Measurements from ENCODE around the gene YARS1.

- TF ChIP-seq FOS (IDR thresholded peaks at IDR 0.05; ENCODE audit: low read depth, low read length) = no peak
- TF ChIP-seq CTCF (conservative IDR thresholded peaks at IDR 0.05; ENCODE audit: low read depth, low read length) = no peak
- no peak for TF ChIP-seq MXI1 (IDR thresholded peaks at IDR 0.05; ENCODE audit: borderline replicate concordance, low read depth, low read length)
- TF ChIP-seq POLR2A (IDR thresholded peaks at IDR 0.05; ENCODE audit: low read depth, low read length) = no peak
- no peak for TF ChIP-seq SMC3 (IDR thresholded peaks at IDR 0.05; ENCODE audit: low read depth, low read length)
- no peak for TF ChIP-seq CEBPB (IDR thresholded peaks at IDR 0.05; ENCODE audit: low read depth, low read length)
- no peak for TF ChIP-seq RFX5 (IDR thresholded peaks at IDR 0.05; ENCODE audit: low read depth, low read length)
- no peak for TF ChIP-seq RAD21 (IDR thresholded peaks at IDR 0.05; ENCODE audit: low read length)
- TF ChIP-seq USF2 (IDR thresholded peaks at IDR 0.05; ENCODE audit: low read depth, low read length) = no peak
- TF ChIP-seq, protein P1, sequence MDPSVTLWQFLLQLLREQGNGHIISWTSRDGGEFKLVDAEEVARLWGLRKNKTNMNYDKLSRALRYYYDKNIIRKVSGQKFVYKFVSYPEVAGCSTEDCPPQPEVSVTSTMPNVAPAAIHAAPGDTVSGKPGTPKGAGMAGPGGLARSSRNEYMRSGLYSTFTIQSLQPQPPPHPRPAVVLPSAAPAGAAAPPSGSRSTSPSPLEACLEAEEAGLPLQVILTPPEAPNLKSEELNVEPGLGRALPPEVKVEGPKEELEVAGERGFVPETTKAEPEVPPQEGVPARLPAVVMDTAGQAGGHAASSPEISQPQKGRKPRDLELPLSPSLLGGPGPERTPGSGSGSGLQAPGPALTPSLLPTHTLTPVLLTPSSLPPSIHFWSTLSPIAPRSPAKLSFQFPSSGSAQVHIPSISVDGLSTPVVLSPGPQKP (IDR thresholded peaks at IDR 0.05; ENCODE audit: borderline replicate concordance, low read depth, low read length) = no peak
- no peak for TF ChIP-seq MAZ (IDR thresholded peaks at IDR 0.05; ENCODE audit: borderline replicate concordance, low read depth, low read length)
- TF ChIP-seq BHLHE40 (IDR thresholded peaks at IDR 0.05; ENCODE audit: low read depth, low read length) = no peak
- no peak for TF ChIP-seq CHD1 (IDR thresholded peaks at IDR 0.05; ENCODE audit: low read depth, low read length)
- no peak for TF ChIP-seq MAFK (IDR thresholded peaks at IDR 0.05; ENCODE audit: low read depth, low read length)
These were observed 68.2 kb downstream of the YARS1 start for GRCh38 chr1:32748926-32749325.
